Esophagus (tissue), 2 donors: ENCODE results near the gene DDX52. TPM values are rescaled to one million over a fixed set of nuclear protein-coding genes. Genes with fewer than 3 reads are reported as not detected.
"Not testable (repeated sequence)": the region's sequence is repeated elsewhere in the genome, so short reads cannot be mapped to it uniquely, and the experiment has no call there.

ENCODE experiments used
- H3K27ac ChIP-seq, 2 donors: one replicate each; pipeline ENCODE4 v1.5.1; 2013; ENCODE audit warnings: low read depth in 2 of 2, mild to moderate bottlenecking in 2 of 2, inconsistent platforms in 1 of 2, low read length in 1 of 2, moderate library complexity in 1 of 2
- H3K27me3 ChIP-seq, 2 donors: one replicate each; pipeline ENCODE4 v1.6.1; 2013; ENCODE audit warnings: low read length in 2 of 2, control low read depth in 1 of 2, mild to moderate bottlenecking in 1 of 2; ENCODE audit not compliant: insufficient read depth in 2 of 2, control insufficient read depth in 1 of 2
- H3K36me3 ChIP-seq, 2 donors: one replicate each; pipeline ENCODE4 v1.6.1; 2013; ENCODE audit warnings: low read length in 1 of 2; ENCODE audit not compliant: control insufficient read depth in 2 of 2, insufficient read depth in 2 of 2
- H3K4me1 ChIP-seq, 2 donors: one replicate each; pipeline ENCODE4 v1.6.1; 2013; ENCODE audit warnings: low read length in 1 of 2; ENCODE audit not compliant: control insufficient read depth in 2 of 2, insufficient read depth in 2 of 2
- H3K4me3 ChIP-seq, 2 donors: one replicate each; pipeline ENCODE4 v1.5.1; 2013; ENCODE audit warnings: low read length in 2 of 2, mild to moderate bottlenecking in 2 of 2, low read depth in 1 of 2, moderate library complexity in 1 of 2
- H3K9me3 ChIP-seq, 2 donors: one replicate each; pipeline ENCODE4 v1.6.1; 2013; ENCODE audit warnings: mild to moderate bottlenecking in 2 of 2, low read depth in 1 of 2, low read length in 1 of 2, moderate library complexity in 1 of 2; ENCODE audit not compliant: control insufficient read depth in 2 of 2, insufficient read depth in 1 of 2
- WGBS, 2 donors: extraction: QIAGEN DNeasy Blood & Tissue Kit; methylation state at CpG; one replicate each; pipeline ENCODE4 v1.1.7; 2013; 5-methylcytosine and 5-hydroxymethylcytosine counted together
- polyA plus RNA-seq, 2 donors: library from polyadenylated mRNA; stranded (reverse); fragments of 200-250 nt; gene quantifications; one replicate each; pipeline ENCODE4 v1.2.3, GENCODE V29; 2013
- donor health status: healthy with polysubstance abuse.
- donor health status: Bipolar disorder and iron deficiency.

The DDX52 gene
- polyA plus RNA-seq, 2 donors = 10.4 to 12.6 TPM

DNA sequence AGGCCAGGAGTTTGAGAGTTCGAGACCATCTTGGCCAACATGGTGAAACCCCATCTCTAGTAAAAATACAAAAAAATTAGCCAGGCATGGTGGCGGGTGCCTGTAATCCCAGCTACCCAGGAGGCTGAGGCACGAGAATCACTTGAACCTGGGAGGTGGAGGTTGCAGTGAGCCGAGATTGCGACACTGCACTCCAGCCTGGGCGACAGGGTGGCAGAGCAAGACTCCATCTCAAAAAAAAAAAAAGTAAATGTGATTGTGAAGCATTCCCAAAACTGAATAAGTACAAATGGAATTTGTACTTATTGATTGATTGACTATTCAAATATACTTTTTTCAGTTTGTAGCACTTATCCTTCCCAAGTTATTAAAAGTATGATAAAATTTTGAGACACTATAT is 26.8 kb downstream of the DDX52 start:
- not testable (repeated sequence) for H3K36me3 ChIP-seq, H3K4me1 ChIP-seq, H3K27ac ChIP-seq, H3K9me3 ChIP-seq, H3K27me3 ChIP-seq, H3K4me3 ChIP-seq
- WGBS, 2 donors = 94 to 96% methylated on average over 6 of the region's 6 CpGs

DNA sequence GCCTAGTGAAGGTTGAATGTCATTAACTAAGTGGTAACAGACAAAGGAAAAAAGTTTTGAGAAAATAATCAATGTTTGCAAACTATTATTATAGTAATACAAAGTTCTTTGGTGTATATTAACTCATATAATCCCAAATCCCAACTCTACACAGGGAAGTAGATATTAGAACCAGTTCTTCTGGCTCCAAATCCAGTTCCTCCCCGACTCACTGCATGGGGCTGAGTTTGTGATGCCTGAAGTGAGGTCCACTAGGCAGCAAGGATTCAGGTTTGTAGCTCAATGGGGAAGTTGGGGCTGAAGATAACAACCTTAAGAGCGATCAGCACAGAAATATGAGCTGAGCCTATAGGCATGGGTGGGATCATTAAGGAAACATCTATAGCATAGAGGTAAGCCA is 28.4 kb downstream of the DDX52 start:
- H3K27ac ChIP-seq = peak overlapping the region; percentile 35 to 58
- no peaks in the 10 kb centered on the region for H3K27me3 ChIP-seq
- no peaks in the 10 kb centered on the region for H3K4me1 ChIP-seq
- H3K4me3 ChIP-seq = no peak overlapping the region
- H3K9me3 ChIP-seq = no peaks in the 10 kb centered on the region
- no peaks in the 10 kb centered on the region for H3K36me3 ChIP-seq
- 70 to 83% methylated on average over 2 of the region's 2 CpGs for WGBS, 2 donors

DNA sequence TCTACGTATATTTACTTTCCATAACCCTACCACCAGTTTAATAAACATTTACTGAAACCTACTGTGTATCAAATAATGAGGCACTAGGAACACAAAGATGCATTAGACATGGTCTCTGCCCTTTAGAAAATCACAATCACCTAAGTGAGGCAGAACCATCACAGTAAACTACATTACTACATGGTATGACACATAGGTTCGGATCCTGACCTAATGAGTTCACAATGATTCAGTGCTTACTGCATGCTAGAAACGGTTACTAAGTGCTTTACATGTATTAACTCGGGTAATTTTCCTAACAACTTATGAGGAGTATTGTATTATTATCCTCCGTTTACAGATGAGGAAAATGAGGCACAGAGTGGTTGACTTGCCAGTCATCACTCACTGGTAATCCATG is 28.9 kb downstream of the DDX52 start:
- Histone ChIP-seq H3K36me3 (no peaks in the 10 kb centered on the region), H3K27ac (peak overlapping the region in 1 of 2 donors; percentile 58), H3K9me3 (no peaks in the 10 kb centered on the region), H3K27me3 (no peaks in the 10 kb centered on the region), H3K4me3 (no peak overlapping the region), H3K4me1 (no peaks in the 10 kb centered on the region)
- 70 to 80% methylated on average over 5 of the region's 5 CpGs for WGBS, 2 donors

DNA sequence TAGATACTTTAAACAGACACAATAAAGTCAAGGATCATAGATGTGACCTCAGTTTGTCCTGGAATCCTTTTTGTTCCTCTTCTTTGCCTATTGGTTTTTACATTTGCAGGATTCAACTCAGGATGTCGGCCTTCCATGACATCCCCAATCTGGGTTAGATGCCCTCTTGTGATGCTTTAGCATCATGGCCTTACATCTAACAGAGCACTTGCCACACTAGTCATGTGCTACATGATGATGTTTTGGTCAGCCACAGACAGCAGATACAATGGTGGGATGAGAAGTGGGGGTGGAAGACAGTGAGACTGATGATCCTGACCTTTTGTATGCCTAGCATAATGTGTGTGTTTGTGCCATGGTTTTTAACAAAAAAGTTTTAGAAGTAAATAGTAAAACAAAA is 32.3 kb downstream of the DDX52 start:
- Histone ChIP-seq H3K4me3 (no peak overlapping the region), H3K4me1 (peaks cover 0 to 2% of the 10 kb centered on the region in 2 donors), H3K27me3 (no peaks in the 10 kb centered on the region), H3K36me3 (no peaks in the 10 kb centered on the region), H3K27ac (no peak overlapping the region), H3K9me3 (no peaks in the 10 kb centered on the region)
- 88 to 93% methylated on average over 1 of the region's 1 CpG for WGBS, 2 donors

DNA sequence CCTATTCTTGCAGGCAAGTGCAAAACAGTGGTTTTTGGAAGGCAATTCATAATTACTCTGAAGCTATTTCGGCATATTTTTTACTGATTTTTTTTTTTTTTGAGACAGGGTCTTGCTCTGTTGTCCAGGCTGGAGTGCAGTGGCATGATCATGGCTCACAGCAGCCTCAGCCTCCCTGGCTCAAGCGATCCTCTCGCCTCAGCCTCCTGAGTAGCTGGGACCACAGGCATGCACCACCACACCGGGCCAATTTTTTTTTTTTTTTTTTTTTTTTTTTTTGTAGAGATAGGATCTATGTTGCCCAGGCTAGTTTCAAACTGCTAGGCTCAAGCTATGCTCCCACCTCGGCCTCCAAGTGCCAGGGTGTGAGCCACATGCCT is 33.2 kb downstream of the DDX52 start:
- not testable (repeated sequence) for H3K9me3 ChIP-seq, H3K4me1 ChIP-seq, H3K36me3 ChIP-seq, H3K27me3 ChIP-seq
- Histone ChIP-seq H3K4me3 (peak overlapping the region in 1 of 2 donors; percentile 99), H3K27ac (peak overlapping the region in 1 of 2 donors; percentile 95)
- 76 to 85% methylated on average over 4 to 5 of the region's 5 CpGs for WGBS, 2 donors

DNA sequence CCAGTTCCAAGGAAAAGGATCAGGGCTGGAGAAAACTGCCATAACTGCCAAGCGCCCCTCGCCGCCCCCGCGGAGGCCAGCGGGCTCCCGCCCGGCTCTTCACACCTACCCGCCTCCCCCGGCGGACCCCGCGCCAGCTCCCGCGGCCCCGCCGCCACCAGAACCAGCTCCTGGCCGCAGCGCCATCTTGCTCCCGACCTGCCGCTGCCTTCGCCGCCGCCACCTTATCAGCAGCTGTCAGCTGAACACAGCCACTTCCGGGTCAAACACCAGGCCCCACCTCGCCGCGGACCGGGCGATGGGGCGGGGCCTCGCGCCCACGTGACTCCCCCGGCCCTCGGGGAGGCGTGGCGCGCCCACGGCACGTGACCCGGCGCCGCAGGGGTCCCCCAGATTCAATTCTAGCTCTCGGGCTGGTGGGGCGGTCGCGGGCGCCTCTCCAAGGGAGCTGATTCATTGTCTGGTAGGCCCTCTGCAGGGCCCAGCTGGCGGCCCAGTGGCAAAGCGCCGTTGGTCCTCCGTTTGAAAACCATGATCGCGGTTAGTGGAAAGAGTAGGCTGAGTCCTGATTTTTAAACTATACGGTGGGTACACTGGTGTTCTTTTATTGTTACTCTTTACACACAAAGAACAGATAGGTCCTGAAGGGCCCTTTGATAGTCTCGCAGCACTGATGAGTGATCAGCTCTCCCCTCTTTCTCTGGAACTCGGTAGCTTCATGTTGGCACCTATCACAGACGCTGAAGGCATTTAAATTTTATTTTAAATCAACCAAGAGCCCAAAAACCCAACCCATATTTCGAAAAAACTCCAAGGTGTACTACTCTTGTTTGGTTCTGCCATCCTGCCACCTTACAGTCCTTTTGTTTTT is 33.8 kb downstream of the DDX52 start, which contains the start of gene SYNRG:
Gene SYNRG, minus strand, starts transcription at position 249 of the 871 bp plus-strand sequence. Its CDS starts 63 bp downstream, at position 186.
- peak within 1 kb of the TSS; percentile 95 to 96 for H3K27ac ChIP-seq
- no peaks in the 10 kb centered on the region for H3K36me3 ChIP-seq
- 1 to 2% methylated on average over 57 to 60 of the region's 60 CpGs for WGBS, 2 donors
- H3K4me3 ChIP-seq = peak within 1 kb of the TSS; percentile 98 to 99
- H3K9me3 ChIP-seq = no peaks in the 10 kb centered on the region
- no peaks in the 10 kb centered on the region for H3K27me3 ChIP-seq
- peaks cover 0 to 2% of the 10 kb centered on the region in 2 donors for H3K4me1 ChIP-seq

DNA sequence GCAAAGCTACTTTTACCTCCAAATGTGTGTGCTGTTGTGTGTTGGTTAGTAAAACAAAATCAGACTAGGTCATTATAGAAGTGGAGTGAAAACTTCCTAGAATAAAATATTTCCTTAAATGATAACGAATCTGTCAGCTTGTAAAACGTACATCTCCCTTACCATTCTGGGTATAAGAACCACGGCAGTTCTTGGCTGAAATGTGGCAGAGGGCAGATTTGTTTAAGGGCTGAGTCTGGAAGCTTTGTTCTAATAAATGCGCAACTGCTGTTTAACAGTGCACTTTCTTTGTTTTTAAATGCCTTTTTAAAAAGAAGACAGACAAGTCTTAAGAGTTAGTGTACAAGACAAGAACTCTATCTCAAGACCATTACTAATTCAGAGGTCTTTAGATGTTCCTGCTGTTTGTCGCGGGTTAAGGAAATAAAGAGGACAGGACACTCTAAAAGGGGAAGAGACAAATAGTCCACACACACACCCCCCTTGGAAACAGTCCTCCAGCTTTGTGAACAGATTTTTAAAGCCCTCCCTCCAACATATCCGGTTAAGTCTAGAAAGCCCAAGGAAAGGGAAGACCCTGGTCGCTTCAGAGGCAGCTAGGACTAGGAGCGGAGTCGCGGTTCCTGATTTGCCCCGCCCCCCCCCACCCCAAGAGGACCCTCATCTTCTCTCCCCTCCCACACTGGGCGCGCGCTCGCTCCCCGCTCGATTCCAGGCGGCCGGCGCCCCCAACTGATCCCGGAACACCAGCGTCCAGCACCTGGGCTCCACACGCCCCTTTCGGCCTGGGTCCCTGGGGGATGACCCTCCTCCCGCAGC is 34.7 kb downstream of the DDX52 start:
- peak overlapping the region; percentile 95 to 96 for H3K27ac ChIP-seq
- WGBS, 2 donors = 0% methylated on average over 20 to 26 of the region's 26 CpGs
- no peaks in the 10 kb centered on the region for H3K27me3 ChIP-seq
- H3K36me3 ChIP-seq = no peaks in the 10 kb centered on the region
- H3K9me3 ChIP-seq = no peaks in the 10 kb centered on the region
- H3K4me3 ChIP-seq = peak overlapping the region; percentile 98 to 99
- H3K4me1 ChIP-seq = peaks cover 0 to 2% of the 10 kb centered on the region in 2 donors

DNA sequence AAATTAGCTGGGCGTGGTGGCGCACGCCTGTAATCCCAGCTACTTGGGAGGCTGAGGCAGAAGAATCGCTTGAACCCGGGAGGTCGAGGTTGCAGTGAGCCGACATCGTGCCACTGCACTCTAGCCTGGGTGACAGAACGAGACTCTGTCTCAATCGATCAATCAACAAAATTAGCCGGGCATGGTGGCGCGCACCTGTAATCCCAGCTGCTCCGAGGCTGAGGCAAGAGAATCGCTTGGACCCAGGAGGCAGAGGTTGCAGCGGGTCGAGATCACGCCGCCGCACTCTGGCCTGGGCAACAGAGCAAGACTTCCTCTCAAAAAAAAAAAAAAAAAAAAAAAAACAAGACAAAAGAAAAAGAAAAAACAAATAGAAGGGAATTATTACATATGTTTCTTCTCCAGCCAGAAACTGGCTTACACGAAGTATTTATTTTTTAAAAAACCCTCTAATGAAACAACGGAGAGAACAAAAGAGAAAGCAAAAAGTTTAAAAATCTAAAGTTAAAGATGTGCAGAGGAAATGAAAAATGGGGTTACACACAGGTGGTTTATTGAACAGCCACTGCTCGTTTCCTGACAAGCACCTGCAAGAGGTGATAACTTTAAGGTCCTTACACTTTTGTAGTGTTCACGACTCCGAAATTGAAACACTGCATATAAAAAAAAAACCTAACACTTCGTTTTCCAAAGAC is 35.5 kb downstream of the DDX52 start:
- Histone ChIP-seq H3K4me3 (peak overlapping the region; percentile 18 to 99), H3K4me1 (peaks cover 0 to 2% of the 10 kb centered on the region in 2 donors)

DNA sequence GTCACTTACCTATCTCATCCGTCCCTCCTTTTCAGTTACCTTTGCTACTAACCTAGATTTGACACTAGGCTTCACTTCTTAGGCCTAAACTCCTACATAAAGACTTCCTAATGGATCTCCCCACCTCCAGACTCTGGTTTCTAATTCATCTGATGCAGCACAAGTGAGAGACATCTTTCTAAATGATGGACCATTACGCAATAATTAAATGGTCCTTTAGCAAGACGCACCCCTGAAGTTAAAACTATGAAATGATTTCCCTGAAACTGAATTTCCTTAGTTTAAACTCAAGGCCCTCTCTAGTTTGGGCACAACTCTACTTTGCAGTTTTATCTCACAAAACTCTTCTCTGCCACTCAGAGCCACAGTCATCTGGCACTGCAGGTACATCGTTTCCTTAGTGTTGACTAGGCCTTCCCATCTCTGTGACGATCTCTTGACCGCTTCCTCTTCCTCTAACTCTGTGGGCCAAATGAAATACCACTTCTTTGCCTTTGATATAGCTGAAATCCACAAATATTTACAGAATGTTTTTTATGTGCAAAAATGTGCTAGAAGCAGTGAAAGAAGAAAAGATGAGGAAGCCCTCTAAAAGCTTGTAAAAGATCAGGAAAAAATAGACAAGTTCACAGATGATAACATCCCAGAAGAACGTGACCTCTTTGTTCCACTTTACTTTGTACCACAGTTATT is 37.3 kb downstream of the DDX52 start:
- Histone ChIP-seq H3K36me3 (no peaks in the 10 kb centered on the region), H3K27me3 (no peaks in the 10 kb centered on the region), H3K4me3 (no peak overlapping the region), H3K27ac (no peak overlapping the region), H3K9me3 (no peaks in the 10 kb centered on the region), H3K4me1 (peaks cover 0 to 2% of the 10 kb centered on the region in 2 donors)
- 73 to 77% methylated on average over 7 of the region's 7 CpGs for WGBS, 2 donors

More for the DNA sequence above, 35.5 kb downstream of the DDX52 start:
- peak overlapping the region in 1 of 2 donors; percentile 50 for H3K27ac ChIP-seq
- H3K36me3 ChIP-seq = no peaks in the 10 kb centered on the region
- 61 to 67% methylated on average over 26 of the region's 26 CpGs for WGBS, 2 donors
- no peaks in the 10 kb centered on the region for H3K9me3 ChIP-seq
- no peaks in the 10 kb centered on the region for H3K27me3 ChIP-seq
